GM23338 (cell line): ENCODE data around the gene GTSF1L. TPM values are rescaled to one million over a fixed set of nuclear protein-coding genes. Genes with fewer than 3 reads are reported as not detected.
"Not testable (repeated sequence)": the region's sequence is repeated elsewhere in the genome, so short reads cannot be mapped to it uniquely, and the experiment has no call there.

ENCODE experiments used
- ATAC-seq: fragments of 200-7000 bp; cut with Tn5 transposase; 3 replicates; pipeline ENCODE4 v1.9.1; 2020
- DNase-seq: peaks from one replicate; pipeline ENCODE4 v3.0.0-alpha.2; 2015; ENCODE audit warnings: low spot score
- H2AFZ ChIP-seq: fragments of 200-600 bp; sonication (generic); 2 replicates; pipeline ENCODE4 v1.8.0; 2016; ENCODE audit warnings: antibody characterized with exemption, mild to moderate bottlenecking, moderate library complexity
- H3F3A ChIP-seq: fragments of 200-600 bp; sonication (generic); replicated peaks from 2 replicates; pipeline ENCODE4 v1.8.0; 2017; ENCODE audit warnings: antibody characterized with exemption, mixed run types, low read depth
- H3K27ac ChIP-seq: fragments of 200-600 bp; sonication (generic); 2 replicates; pipeline ENCODE4 v1.6.1; 2016; ENCODE audit warnings: low read depth
- H3K27me3 ChIP-seq: fragments of 200-600 bp; sonication (generic); 2 replicates; pipeline ENCODE4 v1.8.0; 2016; ENCODE audit warnings: mild to moderate bottlenecking, mixed run types, moderate library complexity; ENCODE audit not compliant: insufficient read depth
- H3K36me3 ChIP-seq: fragments of 200-600 bp; sonication (generic); 2 replicates; pipeline ENCODE4 v1.8.0; 2016; ENCODE audit warnings: mild to moderate bottlenecking; ENCODE audit not compliant: insufficient read depth
- H3K4me1 ChIP-seq: fragments of 200-600 bp; sonication (generic); 2 replicates; pipeline ENCODE4 v1.8.0; 2016; ENCODE audit warnings: mild to moderate bottlenecking, moderate library complexity; ENCODE audit not compliant: insufficient read depth
- H3K4me2 ChIP-seq: fragments of 200-600 bp; sonication (generic); 2 replicates; pipeline ENCODE4 v1.7.1; 2017; ENCODE audit warnings: mixed run types
- H3K4me3 ChIP-seq: fragments of 200-600 bp; sonication (generic); 2 replicates; pipeline ENCODE4 v1.6.1; 2016; ENCODE audit warnings: mixed run types
- H3K79me2 ChIP-seq: fragments of 200-600 bp; sonication (generic); replicated peaks from 2 replicates; pipeline ENCODE4 v1.8.0; 2017; ENCODE audit warnings: mild to moderate bottlenecking; ENCODE audit not compliant: insufficient read depth
- H3K9me2 ChIP-seq: fragments of 200-600 bp; sonication (generic); 2 replicates; pipeline ENCODE4 v1.8.0; 2017; ENCODE audit not compliant: insufficient read depth
- H4K20me1 ChIP-seq: fragments of 200-600 bp; sonication (generic); replicated peaks from 2 replicates; pipeline ENCODE4 v1.8.0; 2017; ENCODE audit warnings: mild to moderate bottlenecking; ENCODE audit not compliant: insufficient read depth
- H3K27ac Mint-ChIP-seq: 2 replicates; pipeline ENCODE4 v1.8.0; 2020; ENCODE audit warnings: inconsistent platforms, mild to moderate bottlenecking, moderate library complexity, mixed read lengths
- H3K27me3 Mint-ChIP-seq: 3 replicates; pipeline ENCODE4 v1.8.0; 2022; ENCODE audit warnings: low read depth, mild to moderate bottlenecking, moderate library complexity, mixed read lengths, inconsistent platforms; ENCODE audit not compliant: insufficient read depth, poor library complexity
- H3K36me3 Mint-ChIP-seq: 3 replicates; pipeline ENCODE4 v1.8.0; 2021; ENCODE audit warnings: low read depth, mild to moderate bottlenecking, inconsistent platforms, moderate library complexity, mixed read lengths
- H3K4me1 Mint-ChIP-seq: 3 replicates; pipeline ENCODE4 v1.8.0; 2020; ENCODE audit warnings: mild to moderate bottlenecking, inconsistent platforms, mixed read lengths
- H3K4me3 Mint-ChIP-seq: 3 replicates; pipeline ENCODE4 v1.8.0; 2021; ENCODE audit warnings: moderate library complexity, mild to moderate bottlenecking, inconsistent platforms, mixed read lengths
- H3K9me3 Mint-ChIP-seq: 3 replicates; pipeline ENCODE4 v1.8.0; 2020; ENCODE audit warnings: moderate library complexity, mild to moderate bottlenecking, inconsistent platforms, mixed read lengths
- CREB1 ChIP-seq: fragments of 250-450 bp; sonication (Bioruptor Pico); IDR thresholded peaks from 2 replicates; pipeline ENCODE4 v1.5.0; 2020; ENCODE audit warnings: low read depth, mild to moderate bottlenecking, moderate library complexity
- EZH2 ChIP-seq: fragments of 200-600 bp; sonication (generic); IDR thresholded peaks from one replicate; pipeline ENCODE4 v1.8.0; 2017; ENCODE audit warnings: antibody characterized with exemption, mild to moderate bottlenecking, low read depth; ENCODE audit not compliant: unreplicated experiment
- JUNB ChIP-seq: IDR thresholded peaks from one replicate; pipeline ENCODE4 v1.6.1; 2016; ENCODE audit warnings: antibody characterized with exemption; ENCODE audit not compliant: unreplicated experiment
- NANOG ChIP-seq: IDR thresholded peaks from 2 replicates; pipeline ENCODE4 v1.6.1; 2016; ENCODE audit warnings: antibody characterized with exemption, borderline replicate concordance
- POLR2AphosphoS5 ChIP-seq: IDR thresholded peaks from 2 replicates; pipeline ENCODE4 v1.6.1; 2016; ENCODE audit warnings: antibody characterized with exemption, low read depth
- REST ChIP-seq: IDR thresholded peaks from one replicate; pipeline ENCODE4 v1.6.1; 2018; ENCODE audit warnings: antibody characterized with exemption; ENCODE audit not compliant: unreplicated experiment
- STAT1 ChIP-seq: IDR thresholded peaks from one replicate; pipeline ENCODE4 v1.6.1; 2016; ENCODE audit warnings: antibody characterized with exemption; ENCODE audit not compliant: unreplicated experiment
- ZNF114 ChIP-seq: fragments of 250-450 bp; sonication (Bioruptor Pico); IDR thresholded peaks from 2 replicates; pipeline ENCODE4 v1.5.0; 2020; ENCODE audit warnings: mild to moderate bottlenecking, moderate library complexity
- ZNF331 ChIP-seq: fragments of 250-450 bp; sonication (Bioruptor Pico); IDR thresholded peaks from 2 replicates; pipeline ENCODE4 v1.5.0; 2020; ENCODE audit warnings: low read depth, mild to moderate bottlenecking, moderate library complexity
- polyA plus RNA-seq: library from polyadenylated mRNA; unstranded; fragments of >200 nt; fragmentation: Nextera tagmentation; extraction: Ambion mirVana; gene quantifications from 2 replicates; pipeline ENCODE4 v1.2.1, GENCODE V29; 2016
- total RNA-seq: library from RNA; depleted of rRNA; stranded (reverse); fragments of >200 nt; shearing (Covaris generic); gene quantifications from 2 replicates; pipeline ENCODE4 v1.2.3, GENCODE V29; 2014
- TF ChIP-seq, protein P1 (sequence below): IDR thresholded peaks from 2 replicates; pipeline ENCODE4 v1.6.1; 2016; ENCODE audit warnings: antibody characterized with exemption

Gene GTSF1L
- total and polyA plus RNA-seq, 2 experiments from 2014 or later = not detected

DNA sequence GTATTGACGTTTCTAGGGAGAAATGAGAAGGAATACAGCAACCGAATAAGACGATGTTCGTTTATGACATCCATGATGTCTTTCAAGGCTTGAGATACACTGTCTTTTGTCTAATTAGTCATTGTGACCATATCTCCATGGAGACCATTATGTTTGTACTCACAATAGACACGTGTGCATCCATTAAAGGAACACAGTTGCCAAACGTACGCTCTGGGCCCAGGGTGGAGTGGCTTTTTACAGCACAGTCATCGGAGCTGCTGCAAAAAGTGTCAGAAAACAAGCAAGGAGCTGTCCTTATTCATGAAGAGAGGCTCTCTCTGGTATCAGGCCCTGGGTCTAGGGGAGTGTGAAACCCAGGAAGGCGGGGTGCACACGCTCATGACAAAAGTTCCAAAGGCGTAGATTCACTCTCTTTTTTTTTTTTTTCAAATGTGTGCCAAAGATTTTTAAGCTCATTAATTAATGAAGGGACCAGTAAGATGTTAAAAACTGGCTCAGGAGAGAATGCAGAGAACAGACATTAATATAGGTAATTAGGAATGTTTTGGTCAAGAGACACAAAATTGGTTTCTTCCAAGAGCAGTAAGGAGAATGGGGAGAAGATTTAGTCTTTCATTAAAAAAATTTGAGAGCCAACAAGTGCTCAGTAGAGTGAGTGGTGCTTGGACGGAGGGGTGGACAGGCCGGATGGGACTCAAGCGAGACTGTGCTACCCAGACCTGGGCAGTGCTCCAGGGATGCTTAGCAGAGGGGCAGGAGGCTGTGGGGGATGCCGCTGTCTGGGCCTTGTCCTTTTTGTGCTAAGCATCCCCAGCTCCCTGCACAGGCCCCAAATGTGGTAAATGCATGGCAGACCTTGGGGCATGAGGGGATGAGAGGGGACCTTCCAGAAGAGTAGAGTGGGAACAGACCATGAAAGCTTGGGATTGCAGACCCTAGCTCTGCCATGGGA, 34.9 kb upstream of the GTSF1L start:
- Histone ChIP-seq H3K36me3 (no peaks in the 10 kb centered on the region), H3K4me1 (peaks cover 12% of the 10 kb centered on the region), H3K4me2 (no peak overlapping the region), H3K27me3 (no peaks in the 10 kb centered on the region), H3K27ac (no peak overlapping the region), H3K9me2 (no peaks in the 10 kb centered on the region), H3F3A (no peaks in the 10 kb centered on the region), H2AFZ (no peak overlapping the region), H3K4me3 (no peak overlapping the region), H4K20me1 (no peaks in the 10 kb centered on the region), H3K79me2 (no peaks in the 10 kb centered on the region)
- TF ChIP-seq ZNF331 (CRISPR knock-in tag) = no peak
- Mint-ChIP-seq H3K9me3 (no peaks in the 10 kb centered on the region), H3K27me3 (peaks cover 3% of the 10 kb centered on the region), H3K4me3 (no peak overlapping the region), H3K4me1 (peaks cover 9% of the 10 kb centered on the region), H3K36me3 (no peaks in the 10 kb centered on the region), H3K27ac (no peak overlapping the region)
- DNase-seq (no peak), ATAC-seq (no peak)

DNA sequence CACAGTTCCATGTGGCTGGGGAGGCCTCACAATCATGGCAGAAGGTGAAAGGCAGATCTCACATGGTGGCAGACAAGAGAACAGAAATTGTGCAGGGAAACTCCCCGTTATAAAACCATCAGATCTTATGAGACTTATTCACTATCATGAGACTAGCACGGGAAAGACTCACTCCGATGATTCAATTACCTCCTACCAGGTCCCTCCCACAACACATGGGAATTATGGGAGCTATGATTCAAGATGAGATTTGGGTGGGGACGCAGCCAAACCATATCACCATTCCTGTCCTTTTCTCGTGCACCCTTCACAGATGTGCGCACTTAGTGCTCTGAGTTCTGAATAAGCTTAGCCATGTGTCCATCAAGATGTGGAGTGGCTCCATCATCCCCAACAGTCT, 31.1 kb upstream of the GTSF1L start:
- H3K79me2 ChIP-seq, H3K36me3 ChIP-seq, H4K20me1 ChIP-seq, H3K4me3 Mint-ChIP-seq, H3K27me3 Mint-ChIP-seq, H3K27ac Mint-ChIP-seq, H3K9me2 ChIP-seq, H3K4me2 ChIP-seq, DNase-seq, H2AFZ ChIP-seq, H3K4me1 Mint-ChIP-seq, H3F3A ChIP-seq, H3K27ac ChIP-seq, H3K27me3 ChIP-seq, H3K4me3 ChIP-seq, H3K9me3 Mint-ChIP-seq, H3K36me3 Mint-ChIP-seq, ATAC-seq, H3K4me1 ChIP-seq: not testable (repeated sequence)

DNA sequence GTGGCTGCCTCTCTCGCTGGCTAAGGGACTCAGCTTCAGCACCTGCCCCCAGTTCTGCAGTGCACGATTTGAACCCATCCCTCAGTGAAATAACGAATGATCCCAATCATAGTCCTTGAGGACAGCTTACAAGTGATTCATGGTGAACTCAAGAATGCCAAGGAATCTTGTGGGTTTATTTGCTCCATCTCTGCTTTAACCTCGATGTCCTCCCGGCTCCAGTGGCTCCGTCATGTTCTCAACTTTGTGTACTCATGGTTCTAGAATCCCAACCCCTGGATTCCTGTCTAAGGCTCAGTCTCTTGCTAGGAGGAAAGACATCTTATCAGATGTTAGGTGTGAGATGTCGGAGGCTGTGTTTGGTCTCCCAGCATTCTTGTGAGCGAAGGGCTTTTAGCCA, 29.0 kb upstream of the GTSF1L start:
- no peak for ATAC-seq
- Histone ChIP-seq H3K36me3 (no peaks in the 10 kb centered on the region), H3K27ac (no peak overlapping the region), H2AFZ (no peak overlapping the region), H3K4me1 (no peaks in the 10 kb centered on the region), H3K4me3 (no peak overlapping the region), H3K27me3 (no peaks in the 10 kb centered on the region), H3K9me2 (no peaks in the 10 kb centered on the region), H4K20me1 (no peaks in the 10 kb centered on the region), H3K79me2 (no peaks in the 10 kb centered on the region), H3F3A (no peaks in the 10 kb centered on the region), H3K4me2 (no peak overlapping the region)
- no peak overlapping the region for H3K27ac Mint-ChIP-seq
- no peak for DNase-seq
- no peaks in the 10 kb centered on the region for H3K9me3 Mint-ChIP-seq
- no peaks in the 10 kb centered on the region; the same call in 2 of the 3 replicates for H3K36me3 Mint-ChIP-seq
- H3K4me1 Mint-ChIP-seq = no peaks in the 10 kb centered on the region
- peaks cover 1% of the 10 kb centered on the region for H3K27me3 Mint-ChIP-seq
- no peak overlapping the region for H3K4me3 Mint-ChIP-seq
- TF ChIP-seq ZNF331 (CRISPR knock-in tag) (no peak), ZNF114 (CRISPR knock-in tag) (no peak), JUNB (no peak), NANOG (no peak), EZH2 (no peak), STAT1 (no peak), REST (no peak), POLR2AphosphoS5 (no peak), CREB1 (CRISPR knock-in tag) (no peak)
- TF ChIP-seq, protein P1, sequence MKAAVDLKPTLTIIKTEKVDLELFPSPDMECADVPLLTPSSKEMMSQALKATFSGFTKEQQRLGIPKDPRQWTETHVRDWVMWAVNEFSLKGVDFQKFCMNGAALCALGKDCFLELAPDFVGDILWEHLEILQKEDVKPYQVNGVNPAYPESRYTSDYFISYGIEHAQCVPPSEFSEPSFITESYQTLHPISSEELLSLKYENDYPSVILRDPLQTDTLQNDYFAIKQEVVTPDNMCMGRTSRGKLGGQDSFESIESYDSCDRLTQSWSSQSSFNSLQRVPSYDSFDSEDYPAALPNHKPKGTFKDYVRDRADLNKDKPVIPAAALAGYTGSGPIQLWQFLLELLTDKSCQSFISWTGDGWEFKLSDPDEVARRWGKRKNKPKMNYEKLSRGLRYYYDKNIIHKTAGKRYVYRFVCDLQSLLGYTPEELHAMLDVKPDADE = no peak
